WTC11 (cell line): ENCODE data around the gene CRTC3. TPM values are rescaled to one million over a fixed set of nuclear protein-coding genes. Genes with fewer than 3 reads are reported as not detected.
"Not testable (repeated sequence)": the region's sequence is repeated elsewhere in the genome, so short reads cannot be mapped to it uniquely, and the experiment has no call there.

ENCODE experiments used
- ATAC-seq: fragments of 200-7000 bp; cut with Tn5 transposase; 2 replicates; pipeline ENCODE4 v1.10.0; 2021; ENCODE audit warnings: mild to moderate bottlenecking, moderate library complexity
- CTCF ChIA-PET: fragments of 300-600 bp; sonication (Branson Sonifier 250); formaldehyde crosslinking; loops from one replicate; lab custom pipeline; 2021; ENCODE audit warnings: antibody characterized with exemption; lab: Charles Lee
- POLR2A ChIA-PET: fragments of 350-600 bp; sonication (Branson Sonifier 250); formaldehyde crosslinking; loops from one replicate; lab custom pipeline; 2021; ENCODE audit warnings: antibody characterized with exemption; lab: Charles Lee
- DNase-seq: peaks from one replicate; pipeline ENCODE4 v3.0.0; 2021; ENCODE audit warnings: low spot score
- H3K27ac Mint-ChIP-seq: 2 replicates; pipeline ENCODE4 v1.8.0; 2021; ENCODE audit warnings: mixed read lengths
- H3K27me3 Mint-ChIP-seq: 2 replicates; pipeline ENCODE4 v1.8.0; 2021; ENCODE audit warnings: low read depth, mild to moderate bottlenecking, moderate library complexity, mixed read lengths
- H3K36me3 Mint-ChIP-seq: 2 replicates; pipeline ENCODE4 v1.8.0; 2021; ENCODE audit warnings: mixed read lengths
- H3K4me1 Mint-ChIP-seq: 2 replicates; pipeline ENCODE4 v1.8.0; 2022; ENCODE audit warnings: mixed read lengths
- H3K4me3 Mint-ChIP-seq: 2 replicates; pipeline ENCODE4 v1.8.0; 2021; ENCODE audit warnings: mild to moderate bottlenecking, moderate library complexity, mixed read lengths
- H3K9me3 Mint-ChIP-seq: 2 replicates; pipeline ENCODE4 v1.8.0; 2021; ENCODE audit warnings: mixed read lengths
- ATF1 ChIP-seq: sonication (generic); formaldehyde crosslinking; IDR thresholded peaks from 2 replicates; pipeline ENCODE4 v1.8.1; 2023; ENCODE audit warnings: mild to moderate bottlenecking, moderate library complexity, missing genetic modification reagents
- ATF3 ChIP-seq: sonication (generic); formaldehyde crosslinking; conservative IDR thresholded peaks from 2 replicates; pipeline ENCODE4 v1.8.1; 2022; ENCODE audit warnings: mild to moderate bottlenecking, missing genetic modification reagents
- ELF4 ChIP-seq: sonication (generic); formaldehyde crosslinking; IDR thresholded peaks from 2 replicates; pipeline ENCODE4 v1.8.1; 2022; ENCODE audit warnings: low read depth, mild to moderate bottlenecking, moderate library complexity, missing genetic modification reagents
- ESRRA ChIP-seq: sonication (generic); formaldehyde crosslinking; IDR thresholded peaks from 2 replicates; pipeline ENCODE4 v1.8.1; 2022; ENCODE audit warnings: mild to moderate bottlenecking, missing genetic modification reagents, borderline replicate concordance
- FOXJ3 ChIP-seq: sonication (generic); formaldehyde crosslinking; IDR thresholded peaks from 2 replicates; pipeline ENCODE4 v1.9.0; 2021; ENCODE audit warnings: missing genetic modification reagents, mild to moderate bottlenecking, borderline replicate concordance
- MLX ChIP-seq: sonication (generic); formaldehyde crosslinking; IDR thresholded peaks from 2 replicates; pipeline ENCODE4 v1.8.1; 2023; ENCODE audit warnings: mild to moderate bottlenecking, missing genetic modification reagents, moderate library complexity
- MYBL2 ChIP-seq: sonication (generic); formaldehyde crosslinking; IDR thresholded peaks from 2 replicates; pipeline ENCODE4 v1.8.1; 2023; ENCODE audit warnings: mild to moderate bottlenecking, moderate library complexity, missing genetic modification reagents
- NR3C1 ChIP-seq: sonication (generic); formaldehyde crosslinking; conservative IDR thresholded peaks from 2 replicates; pipeline ENCODE4 v1.8.1; 2023; ENCODE audit warnings: low read depth, mild to moderate bottlenecking, missing genetic modification reagents
- PRRX2 ChIP-seq: fragments of 250-450 bp; sonication (Bioruptor Pico); IDR thresholded peaks from 2 replicates; pipeline ENCODE4 v1.8.0; 2021; ENCODE audit warnings: mild to moderate bottlenecking
- SMAD4 ChIP-seq: sonication (generic); formaldehyde crosslinking; IDR thresholded peaks from 2 replicates; pipeline ENCODE4 v1.8.0; 2022; ENCODE audit warnings: mild to moderate bottlenecking, missing genetic modification reagents
- TEAD1 ChIP-seq: sonication (generic); formaldehyde crosslinking; IDR thresholded peaks from 2 replicates; pipeline ENCODE4 v1.8.0; 2022; ENCODE audit warnings: mild to moderate bottlenecking, missing genetic modification reagents
- TP53 ChIP-seq: sonication (generic); formaldehyde crosslinking; IDR thresholded peaks from 2 replicates; pipeline ENCODE4 v1.8.1; 2023; ENCODE audit warnings: mild to moderate bottlenecking, missing genetic modification reagents
- ZBTB21 ChIP-seq: sonication (generic); formaldehyde crosslinking; IDR thresholded peaks from 2 replicates; pipeline ENCODE4 v1.8.1; 2023; ENCODE audit warnings: mild to moderate bottlenecking, missing genetic modification reagents, borderline replicate concordance
- ZBTB43 ChIP-seq: sonication (generic); formaldehyde crosslinking; IDR thresholded peaks from 2 replicates; pipeline ENCODE4 v1.8.1; 2023; ENCODE audit warnings: mild to moderate bottlenecking, missing genetic modification reagents
- ZMAT4 ChIP-seq: fragments of 250-450 bp; sonication (Bioruptor Pico); IDR thresholded peaks from 2 replicates; pipeline ENCODE4 v1.9.0; 2021; ENCODE audit warnings: mild to moderate bottlenecking
- ZNF263 ChIP-seq: sonication (generic); formaldehyde crosslinking; IDR thresholded peaks from 2 replicates; pipeline ENCODE4 v1.8.1; 2022; ENCODE audit warnings: low read depth, mild to moderate bottlenecking, moderate library complexity, missing genetic modification reagents
- ZNF416 ChIP-seq: fragments of 250-450 bp; sonication (Bioruptor Pico); IDR thresholded peaks from 2 replicates; pipeline ENCODE4 v1.9.0; 2021; ENCODE audit warnings: mild to moderate bottlenecking, inconsistent platforms
- ZNF423 ChIP-seq: fragments of 250-450 bp; sonication (Bioruptor Pico); IDR thresholded peaks from 2 replicates; pipeline ENCODE4 v2.1.2; 2022; ENCODE audit warnings: mild to moderate bottlenecking, moderate library complexity
- ZNF425 ChIP-seq: fragments of 250-450 bp; sonication (Bioruptor Pico); conservative IDR thresholded peaks from 2 replicates; pipeline ENCODE4 v1.9.0; 2021; ENCODE audit warnings: mild to moderate bottlenecking
- ZNF671 ChIP-seq: fragments of 250-450 bp; sonication (Bioruptor Pico); IDR thresholded peaks from 2 replicates; pipeline ENCODE4 v1.8.0; 2021; ENCODE audit warnings: mild to moderate bottlenecking
- ZSCAN18 ChIP-seq: fragments of 250-450 bp; sonication (Bioruptor Pico); IDR thresholded peaks from 2 replicates; pipeline ENCODE4 v2.1.2; 2022; ENCODE audit warnings: mild to moderate bottlenecking, moderate library complexity
- total RNA-seq: library from RNA; stranded (reverse); gene quantifications from 3 replicates; pipeline ENCODE4 v1.2.3, GENCODE V29; 2021

Gene CRTC3
- total RNA-seq, 1 experiment from 2014 or later, result 8.4 TPM

GRCh38 chr15:90512981-90513380 is 16.7 kb upstream of the CRTC3 start:
- no peak for TF ChIP-seq PRRX2 (CRISPR knock-in tag)
- no peak for TF ChIP-seq ZSCAN18 (CRISPR knock-in tag)
- no peak for TF ChIP-seq ZBTB21 (CRISPR knock-in tag)
- TF ChIP-seq MLX (CRISPR knock-in tag), result no peak
- TF ChIP-seq ATF1 (CRISPR knock-in tag), result no peak
- no peak for TF ChIP-seq ELF4 (CRISPR knock-in tag)
- TF ChIP-seq ESRRA (CRISPR knock-in tag), result no peak
- TF ChIP-seq ZNF263 (CRISPR knock-in tag), result no peak
- TF ChIP-seq ATF3 (CRISPR knock-in tag), result no peak
- no peak for TF ChIP-seq ZMAT4 (CRISPR knock-in tag)
- TF ChIP-seq ZNF671 (CRISPR knock-in tag), result no peak
- TF ChIP-seq SMAD4 (CRISPR knock-in tag), result no peak
- TF ChIP-seq NR3C1, result no peak
- TF ChIP-seq ZNF423, result no peak
- no peak for TF ChIP-seq ZBTB43 (CRISPR knock-in tag)
- TF ChIP-seq ZNF425 (CRISPR knock-in tag), result no peak
- no peak for TF ChIP-seq FOXJ3
- no peak for TF ChIP-seq TP53 (CRISPR knock-in tag)
- no peak for TF ChIP-seq MYBL2
- ATAC-seq, result no peak
- peaks cover 2% of the 10 kb centered on the region for H3K4me1 Mint-ChIP-seq
- no peak overlapping the region for H3K27ac Mint-ChIP-seq
- POLR2A ChIA-PET, result interaction anchor here (0.7 kb wide), 1 partner anchor 12 kb away, joined by 6 read pairs; no protein-coding TSS in a partner anchor
- H3K36me3 Mint-ChIP-seq, result peaks cover 16% of the 10 kb centered on the region
- CTCF ChIA-PET, result interaction anchor here (0.6 kb wide), 1 partner anchor 18 kb away, joined by 3 read pairs; no protein-coding TSS in a partner anchor
- no peaks in the 10 kb centered on the region for H3K27me3 Mint-ChIP-seq
- peaks cover 33% of the 10 kb centered on the region for H3K9me3 Mint-ChIP-seq
- H3K4me3 Mint-ChIP-seq, result no peak overlapping the region
- no peak for DNase-seq

GRCh38 chr15:90513448-90513847 is 16.3 kb upstream of the CRTC3 start:
- H3K36me3 Mint-ChIP-seq, result peaks cover 16% of the 10 kb centered on the region
- no peaks in the 10 kb centered on the region for H3K27me3 Mint-ChIP-seq
- peaks cover 33% of the 10 kb centered on the region for H3K9me3 Mint-ChIP-seq
- peaks cover 2% of the 10 kb centered on the region for H3K4me1 Mint-ChIP-seq
- H3K27ac Mint-ChIP-seq, result no peak overlapping the region
- TF ChIP-seq ZNF416 (CRISPR knock-in tag), result no peak
- no peak for TF ChIP-seq TEAD1
- TF ChIP-seq, all 79 proteins: peak for 0
- ChIA-PET POLR2A (no interaction called here), CTCF (interaction anchor here (0.6 kb wide), 1 partner anchor 17 kb away, joined by 3 read pairs; no protein-coding TSS in a partner anchor)
- ATAC-seq (no peak), DNase-seq (no peak)
- H3K4me3 Mint-ChIP-seq, result no peak overlapping the region

- ATAC-seq, CTCF ChIA-PET, H3K27ac Mint-ChIP-seq, POLR2A ChIA-PET, DNase-seq, H3K4me1 Mint-ChIP-seq, H3K27me3 Mint-ChIP-seq, H3K4me3 Mint-ChIP-seq: not testable (repeated sequence)
- H3K36me3 Mint-ChIP-seq, result peaks cover 16% of the 10 kb centered on the region
- peaks cover 33% of the 10 kb centered on the region for H3K9me3 Mint-ChIP-seq
These were observed 15.8 kb upstream of the CRTC3 start for GRCh38 chr15:90513893-90514292.
